WTC11 (cell line): Measurements from ENCODE around the gene CYP24A1. TPM values are rescaled to one million over a fixed set of nuclear protein-coding genes. Genes with fewer than 3 reads are reported as not detected.

Experiments used
- ATAC-seq: fragments of 200-7000 bp; cut with Tn5 transposase; 2 replicates; pipeline ENCODE4 v1.10.0; 2021; ENCODE audit warnings: mild to moderate bottlenecking, moderate library complexity
- CTCF ChIA-PET: fragments of 300-600 bp; sonication (Branson Sonifier 250); formaldehyde crosslinking; loops from one replicate; lab custom pipeline; 2021; ENCODE audit warnings: antibody characterized with exemption; lab: Charles Lee
- POLR2A ChIA-PET: fragments of 350-600 bp; sonication (Branson Sonifier 250); formaldehyde crosslinking; loops from one replicate; lab custom pipeline; 2021; ENCODE audit warnings: antibody characterized with exemption; lab: Charles Lee
- DNase-seq: peaks from one replicate; pipeline ENCODE4 v3.0.0; 2021; ENCODE audit warnings: low spot score
- H3K27ac Mint-ChIP-seq: 2 replicates; pipeline ENCODE4 v1.8.0; 2021; ENCODE audit warnings: mixed read lengths
- H3K27me3 Mint-ChIP-seq: 2 replicates; pipeline ENCODE4 v1.8.0; 2021; ENCODE audit warnings: low read depth, mild to moderate bottlenecking, moderate library complexity, mixed read lengths
- H3K36me3 Mint-ChIP-seq: 2 replicates; pipeline ENCODE4 v1.8.0; 2021; ENCODE audit warnings: mixed read lengths
- H3K4me1 Mint-ChIP-seq: 2 replicates; pipeline ENCODE4 v1.8.0; 2022; ENCODE audit warnings: mixed read lengths
- H3K4me3 Mint-ChIP-seq: 2 replicates; pipeline ENCODE4 v1.8.0; 2021; ENCODE audit warnings: mild to moderate bottlenecking, moderate library complexity, mixed read lengths
- H3K9me3 Mint-ChIP-seq: 2 replicates; pipeline ENCODE4 v1.8.0; 2021; ENCODE audit warnings: mixed read lengths
- EMX1 ChIP-seq: fragments of 250-450 bp; sonication (Bioruptor Pico); IDR thresholded peaks from 2 replicates; pipeline ENCODE4 v1.8.0; 2021; ENCODE audit warnings: mild to moderate bottlenecking
- GABPB1 ChIP-seq: sonication (generic); formaldehyde crosslinking; IDR thresholded peaks from 2 replicates; pipeline ENCODE4 v1.8.1; 2023; ENCODE audit warnings: mild to moderate bottlenecking, missing genetic modification reagents
- JUN ChIP-seq: sonication (generic); formaldehyde crosslinking; IDR thresholded peaks from 2 replicates; pipeline ENCODE4 v1.8.0; 2023; ENCODE audit warnings: mild to moderate bottlenecking, missing genetic modification reagents
- KAT7 ChIP-seq: sonication (generic); formaldehyde crosslinking; IDR thresholded peaks from 2 replicates; pipeline ENCODE4 v1.8.1; 2023; ENCODE audit warnings: missing genetic modification reagents, mild to moderate bottlenecking, borderline replicate concordance
- MXD4 ChIP-seq: fragments of 250-450 bp; sonication (Bioruptor Pico); IDR thresholded peaks from 2 replicates; pipeline ENCODE4 v1.8.0; 2021; ENCODE audit warnings: mild to moderate bottlenecking, moderate library complexity, borderline replicate concordance
- NR1H2 ChIP-seq: sonication (generic); formaldehyde crosslinking; IDR thresholded peaks from 2 replicates; pipeline ENCODE4 v1.9.0; 2021; ENCODE audit warnings: mild to moderate bottlenecking, moderate library complexity, missing genetic modification reagents
- SOX15 ChIP-seq: fragments of 250-450 bp; sonication (Bioruptor Pico); IDR thresholded peaks from 2 replicates; pipeline ENCODE4 v1.9.0; 2021; ENCODE audit warnings: mild to moderate bottlenecking
- TEAD4 ChIP-seq: sonication (generic); formaldehyde crosslinking; IDR thresholded peaks from 2 replicates; pipeline ENCODE4 v1.8.0; 2022; ENCODE audit warnings: mild to moderate bottlenecking, missing genetic modification reagents
- ZNF219 ChIP-seq: sonication (generic); formaldehyde crosslinking; IDR thresholded peaks from 2 replicates; pipeline ENCODE4 v1.8.0; 2023; ENCODE audit warnings: missing genetic modification reagents, mild to moderate bottlenecking, borderline replicate concordance
- ZNF416 ChIP-seq: fragments of 250-450 bp; sonication (Bioruptor Pico); IDR thresholded peaks from 2 replicates; pipeline ENCODE4 v1.9.0; 2021; ENCODE audit warnings: mild to moderate bottlenecking, inconsistent platforms
- total RNA-seq: library from RNA; stranded (reverse); gene quantifications from 3 replicates; pipeline ENCODE4 v1.2.3, GENCODE V29; 2021
- TF ChIP-seq, protein P1 (sequence below): sonication (generic); formaldehyde crosslinking; IDR thresholded peaks from 2 replicates; pipeline ENCODE4 v1.8.0; 2022; ENCODE audit warnings: mild to moderate bottlenecking, missing genetic modification reagents
- TF ChIP-seq, protein P2 (sequence below): sonication (generic); formaldehyde crosslinking; IDR thresholded peaks from 2 replicates; pipeline ENCODE4 v1.8.0; 2022; ENCODE audit warnings: mild to moderate bottlenecking, missing genetic modification reagents
- TF ChIP-seq, protein P3 (sequence below): fragments of 200-600 bp; IDR thresholded peaks from 2 replicates; pipeline ENCODE4 v1.8.0; 2022; ENCODE audit warnings: antibody characterized with exemption
- TF ChIP-seq, protein P4 (sequence below): sonication (generic); formaldehyde crosslinking; conservative IDR thresholded peaks from 2 replicates; pipeline ENCODE4 v1.8.1; 2023; ENCODE audit warnings: mild to moderate bottlenecking, low read depth, missing genetic modification reagents, moderate library complexity
- TF ChIP-seq, protein P5 (sequence below): sonication (generic); formaldehyde crosslinking; IDR thresholded peaks from 2 replicates; pipeline ENCODE4 v1.8.1; 2022; ENCODE audit warnings: missing genetic modification reagents, borderline replicate concordance

Gene CYP24A1
- total RNA-seq, 1 experiment from 2014 or later = not detected

GRCh38 chr20:54107181-54107580 is 66.6 kb downstream of the CYP24A1 start:
- POLR2A ChIA-PET = no interaction called here
- no peak for DNase-seq
- Mint-ChIP-seq H3K9me3 (no peaks in the 10 kb centered on the region), H3K27ac (no peak overlapping the region), H3K4me3 (no peak overlapping the region), H3K36me3 (no peaks in the 10 kb centered on the region), H3K4me1 (peaks cover 5% of the 10 kb centered on the region), H3K27me3 (no peaks in the 10 kb centered on the region; the same call in 1 of the 2 replicates)
- CTCF ChIA-PET = interaction anchor here (2.2 kb wide), 1 partner anchor 10 kb away, joined by 7 read pairs; no protein-coding TSS in a partner anchor
- TF ChIP-seq KAT7 (CRISPR knock-in tag) (no peak), MXD4 (CRISPR knock-in tag) (no peak), JUN (no peak), GABPB1 (no peak), TEAD4 (no peak), ZNF416 (CRISPR knock-in tag) (no peak), SOX15 (CRISPR knock-in tag) (no peak)
- TF ChIP-seq, protein P1, sequence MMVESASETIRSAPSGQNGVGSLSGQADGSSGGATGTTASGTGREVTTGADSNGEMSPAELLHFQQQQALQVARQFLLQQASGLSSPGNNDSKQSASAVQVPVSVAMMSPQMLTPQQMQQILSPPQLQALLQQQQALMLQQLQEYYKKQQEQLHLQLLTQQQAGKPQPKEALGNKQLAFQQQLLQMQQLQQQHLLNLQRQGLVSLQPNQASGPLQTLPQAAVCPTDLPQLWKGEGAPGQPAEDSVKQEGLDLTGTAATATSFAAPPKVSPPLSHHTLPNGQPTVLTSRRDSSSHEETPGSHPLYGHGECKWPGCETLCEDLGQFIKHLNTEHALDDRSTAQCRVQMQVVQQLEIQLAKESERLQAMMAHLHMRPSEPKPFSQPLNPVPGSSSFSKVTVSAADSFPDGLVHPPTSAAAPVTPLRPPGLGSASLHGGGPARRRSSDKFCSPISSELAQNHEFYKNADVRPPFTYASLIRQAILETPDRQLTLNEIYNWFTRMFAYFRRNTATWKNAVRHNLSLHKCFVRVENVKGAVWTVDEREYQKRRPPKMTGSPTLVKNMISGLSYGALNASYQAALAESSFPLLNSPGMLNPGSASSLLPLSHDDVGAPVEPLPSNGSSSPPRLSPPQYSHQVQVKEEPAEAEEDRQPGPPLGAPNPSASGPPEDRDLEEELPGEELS (CRISPR knock-in tag) = no peak
- TF ChIP-seq, protein P2, sequence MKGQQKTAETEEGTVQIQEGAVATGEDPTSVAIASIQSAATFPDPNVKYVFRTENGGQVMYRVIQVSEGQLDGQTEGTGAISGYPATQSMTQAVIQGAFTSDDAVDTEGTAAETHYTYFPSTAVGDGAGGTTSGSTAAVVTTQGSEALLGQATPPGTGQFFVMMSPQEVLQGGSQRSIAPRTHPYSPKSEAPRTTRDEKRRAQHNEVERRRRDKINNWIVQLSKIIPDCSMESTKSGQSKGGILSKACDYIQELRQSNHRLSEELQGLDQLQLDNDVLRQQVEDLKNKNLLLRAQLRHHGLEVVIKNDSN (CRISPR knock-in tag) = no peak
- TF ChIP-seq, protein P3, sequence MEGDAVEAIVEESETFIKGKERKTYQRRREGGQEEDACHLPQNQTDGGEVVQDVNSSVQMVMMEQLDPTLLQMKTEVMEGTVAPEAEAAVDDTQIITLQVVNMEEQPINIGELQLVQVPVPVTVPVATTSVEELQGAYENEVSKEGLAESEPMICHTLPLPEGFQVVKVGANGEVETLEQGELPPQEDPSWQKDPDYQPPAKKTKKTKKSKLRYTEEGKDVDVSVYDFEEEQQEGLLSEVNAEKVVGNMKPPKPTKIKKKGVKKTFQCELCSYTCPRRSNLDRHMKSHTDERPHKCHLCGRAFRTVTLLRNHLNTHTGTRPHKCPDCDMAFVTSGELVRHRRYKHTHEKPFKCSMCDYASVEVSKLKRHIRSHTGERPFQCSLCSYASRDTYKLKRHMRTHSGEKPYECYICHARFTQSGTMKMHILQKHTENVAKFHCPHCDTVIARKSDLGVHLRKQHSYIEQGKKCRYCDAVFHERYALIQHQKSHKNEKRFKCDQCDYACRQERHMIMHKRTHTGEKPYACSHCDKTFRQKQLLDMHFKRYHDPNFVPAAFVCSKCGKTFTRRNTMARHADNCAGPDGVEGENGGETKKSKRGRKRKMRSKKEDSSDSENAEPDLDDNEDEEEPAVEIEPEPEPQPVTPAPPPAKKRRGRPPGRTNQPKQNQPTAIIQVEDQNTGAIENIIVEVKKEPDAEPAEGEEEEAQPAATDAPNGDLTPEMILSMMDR = no peak
- no peak for ATAC-seq

DNA sequence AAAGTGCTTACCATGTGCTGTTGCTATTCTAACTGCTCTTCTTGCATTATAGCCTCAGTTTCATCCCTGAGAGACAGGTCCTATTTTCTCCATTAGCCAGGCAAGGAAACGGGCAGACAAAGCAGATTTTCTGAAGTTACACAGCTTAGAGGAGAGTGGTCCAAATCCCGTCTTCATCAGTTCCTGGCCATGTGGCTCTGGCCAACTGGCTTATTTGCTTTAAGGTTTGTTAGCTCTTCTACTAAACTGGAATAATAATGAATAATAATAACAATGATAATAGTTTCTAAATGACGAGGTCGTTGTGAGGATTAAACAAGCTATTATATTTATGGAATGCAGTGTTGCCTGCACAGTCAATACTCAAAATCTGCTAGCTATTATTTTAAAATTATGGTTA is 67.6 kb downstream of the CYP24A1 start:
- no peak overlapping the region for H3K27ac Mint-ChIP-seq
- ChIA-PET POLR2A (no interaction called here), CTCF (interaction anchor here (0.9 to 2.2 kb wide), 3 partner anchors 9 to 93 kb away, joined by 3 to 8 read pairs (median 7); no protein-coding TSS in a partner anchor)
- no peaks in the 10 kb centered on the region for H3K9me3 Mint-ChIP-seq
- H3K27me3 Mint-ChIP-seq = no peaks in the 10 kb centered on the region; the same call in 1 of the 2 replicates
- DNase-seq = no peak
- TF ChIP-seq EMX1 (no peak), NR1H2 (no peak), ZNF219 (CRISPR knock-in tag) (no peak), JUN (no peak)
- TF ChIP-seq, protein P4, sequence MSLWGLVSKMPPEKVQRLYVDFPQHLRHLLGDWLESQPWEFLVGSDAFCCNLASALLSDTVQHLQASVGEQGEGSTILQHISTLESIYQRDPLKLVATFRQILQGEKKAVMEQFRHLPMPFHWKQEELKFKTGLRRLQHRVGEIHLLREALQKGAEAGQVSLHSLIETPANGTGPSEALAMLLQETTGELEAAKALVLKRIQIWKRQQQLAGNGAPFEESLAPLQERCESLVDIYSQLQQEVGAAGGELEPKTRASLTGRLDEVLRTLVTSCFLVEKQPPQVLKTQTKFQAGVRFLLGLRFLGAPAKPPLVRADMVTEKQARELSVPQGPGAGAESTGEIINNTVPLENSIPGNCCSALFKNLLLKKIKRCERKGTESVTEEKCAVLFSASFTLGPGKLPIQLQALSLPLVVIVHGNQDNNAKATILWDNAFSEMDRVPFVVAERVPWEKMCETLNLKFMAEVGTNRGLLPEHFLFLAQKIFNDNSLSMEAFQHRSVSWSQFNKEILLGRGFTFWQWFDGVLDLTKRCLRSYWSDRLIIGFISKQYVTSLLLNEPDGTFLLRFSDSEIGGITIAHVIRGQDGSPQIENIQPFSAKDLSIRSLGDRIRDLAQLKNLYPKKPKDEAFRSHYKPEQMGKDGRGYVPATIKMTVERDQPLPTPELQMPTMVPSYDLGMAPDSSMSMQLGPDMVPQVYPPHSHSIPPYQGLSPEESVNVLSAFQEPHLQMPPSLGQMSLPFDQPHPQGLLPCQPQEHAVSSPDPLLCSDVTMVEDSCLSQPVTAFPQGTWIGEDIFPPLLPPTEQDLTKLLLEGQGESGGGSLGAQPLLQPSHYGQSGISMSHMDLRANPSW (CRISPR knock-in tag) = no peak
- TF ChIP-seq, protein P5, sequence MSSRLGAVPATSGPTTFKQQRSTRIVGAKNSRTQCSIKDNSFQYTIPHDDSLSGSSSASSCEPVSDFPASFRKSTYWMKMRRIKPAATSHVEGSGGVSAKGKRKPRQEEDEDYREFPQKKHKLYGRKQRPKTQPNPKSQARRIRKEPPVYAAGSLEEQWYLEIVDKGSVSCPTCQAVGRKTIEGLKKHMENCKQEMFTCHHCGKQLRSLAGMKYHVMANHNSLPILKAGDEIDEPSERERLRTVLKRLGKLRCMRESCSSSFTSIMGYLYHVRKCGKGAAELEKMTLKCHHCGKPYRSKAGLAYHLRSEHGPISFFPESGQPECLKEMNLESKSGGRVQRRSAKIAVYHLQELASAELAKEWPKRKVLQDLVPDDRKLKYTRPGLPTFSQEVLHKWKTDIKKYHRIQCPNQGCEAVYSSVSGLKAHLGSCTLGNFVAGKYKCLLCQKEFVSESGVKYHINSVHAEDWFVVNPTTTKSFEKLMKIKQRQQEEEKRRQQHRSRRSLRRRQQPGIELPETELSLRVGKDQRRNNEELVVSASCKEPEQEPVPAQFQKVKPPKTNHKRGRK = no peak
- no peak overlapping the region for H3K4me3 Mint-ChIP-seq
- H3K4me1 Mint-ChIP-seq = peaks cover 5% of the 10 kb centered on the region
- no peak for ATAC-seq
- no peaks in the 10 kb centered on the region for H3K36me3 Mint-ChIP-seq
